GM18499 (cell line): Measurements from ENCODE around the gene OR52W1.

Experiments
- ATAC-seq: cut with Tn5 transposase; IDR thresholded peaks from one replicate; pipeline ENCODE4 v1.9.1; 2021; ENCODE audit warnings: moderate number of reproducible peaks; ENCODE audit not compliant: insufficient read depth, unreplicated experiment

OR52W1 gene, protein sequence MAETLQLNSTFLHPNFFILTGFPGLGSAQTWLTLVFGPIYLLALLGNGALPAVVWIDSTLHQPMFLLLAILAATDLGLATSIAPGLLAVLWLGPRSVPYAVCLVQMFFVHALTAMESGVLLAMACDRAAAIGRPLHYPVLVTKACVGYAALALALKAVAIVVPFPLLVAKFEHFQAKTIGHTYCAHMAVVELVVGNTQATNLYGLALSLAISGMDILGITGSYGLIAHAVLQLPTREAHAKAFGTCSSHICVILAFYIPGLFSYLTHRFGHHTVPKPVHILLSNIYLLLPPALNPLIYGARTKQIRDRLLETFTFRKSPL

DNA sequence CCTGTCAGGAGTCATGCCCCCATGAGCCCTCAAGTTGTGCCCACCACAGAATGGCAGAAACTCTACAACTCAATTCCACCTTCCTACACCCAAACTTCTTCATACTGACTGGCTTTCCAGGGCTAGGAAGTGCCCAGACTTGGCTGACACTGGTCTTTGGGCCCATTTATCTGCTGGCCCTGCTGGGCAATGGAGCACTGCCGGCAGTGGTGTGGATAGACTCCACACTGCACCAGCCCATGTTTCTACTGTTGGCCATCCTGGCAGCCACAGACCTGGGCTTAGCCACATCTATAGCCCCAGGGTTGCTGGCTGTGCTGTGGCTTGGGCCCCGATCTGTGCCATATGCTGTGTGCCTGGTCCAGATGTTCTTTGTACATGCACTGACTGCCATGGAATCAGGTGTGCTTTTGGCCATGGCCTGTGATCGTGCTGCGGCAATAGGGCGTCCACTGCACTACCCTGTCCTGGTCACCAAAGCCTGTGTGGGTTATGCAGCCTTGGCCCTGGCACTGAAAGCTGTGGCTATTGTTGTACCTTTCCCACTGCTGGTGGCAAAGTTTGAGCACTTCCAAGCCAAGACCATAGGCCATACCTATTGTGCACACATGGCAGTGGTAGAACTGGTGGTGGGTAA is at the start of gene OR52W1:
Gene OR52W1, plus strand, starts transcription at position 51 of the 637 bp plus-strand sequence. Its CDS starts 0 bp downstream, at position 51.
- ATAC-seq = no peak

DNA sequence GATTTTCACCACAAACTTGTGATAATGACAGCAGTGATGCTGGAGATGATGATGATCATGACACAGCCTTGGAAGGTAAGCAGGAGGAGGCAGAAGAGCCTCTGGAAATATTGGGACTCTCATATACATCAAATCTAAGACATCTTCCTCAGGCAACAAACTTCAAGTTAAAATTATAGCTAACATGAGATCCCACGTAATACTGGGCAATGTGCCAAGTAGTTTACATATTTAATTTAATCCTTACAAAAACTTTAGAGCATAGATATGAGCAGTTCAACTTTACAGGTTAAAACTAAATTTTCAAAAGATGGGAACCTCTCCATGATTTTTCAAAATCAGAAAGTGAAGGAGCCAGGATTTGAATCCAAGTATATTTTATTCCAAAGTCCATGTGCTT is 47.9 kb upstream of the OR52W1 start:
- ATAC-seq = no peak

DNA sequence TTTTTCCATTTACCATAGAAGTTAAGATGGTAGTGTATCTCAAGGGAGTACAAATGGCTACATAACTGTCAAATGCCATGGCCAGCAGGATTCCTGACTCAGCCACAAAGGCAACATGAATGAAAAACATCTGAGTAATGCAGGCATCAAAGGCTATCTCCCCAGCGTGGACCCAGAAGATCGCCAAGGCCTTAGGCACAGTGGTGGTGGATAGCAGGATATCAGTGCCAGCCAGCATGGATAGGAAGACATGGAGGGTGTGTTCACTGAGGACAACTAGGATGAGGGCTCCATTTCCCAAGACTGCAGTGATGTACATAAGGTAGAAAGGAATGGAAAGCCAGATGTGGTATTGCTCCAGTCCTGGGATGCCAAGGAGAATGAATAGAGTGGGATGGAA is 46.9 kb upstream of the OR52W1 start:
- ATAC-seq = no peak

DNA sequence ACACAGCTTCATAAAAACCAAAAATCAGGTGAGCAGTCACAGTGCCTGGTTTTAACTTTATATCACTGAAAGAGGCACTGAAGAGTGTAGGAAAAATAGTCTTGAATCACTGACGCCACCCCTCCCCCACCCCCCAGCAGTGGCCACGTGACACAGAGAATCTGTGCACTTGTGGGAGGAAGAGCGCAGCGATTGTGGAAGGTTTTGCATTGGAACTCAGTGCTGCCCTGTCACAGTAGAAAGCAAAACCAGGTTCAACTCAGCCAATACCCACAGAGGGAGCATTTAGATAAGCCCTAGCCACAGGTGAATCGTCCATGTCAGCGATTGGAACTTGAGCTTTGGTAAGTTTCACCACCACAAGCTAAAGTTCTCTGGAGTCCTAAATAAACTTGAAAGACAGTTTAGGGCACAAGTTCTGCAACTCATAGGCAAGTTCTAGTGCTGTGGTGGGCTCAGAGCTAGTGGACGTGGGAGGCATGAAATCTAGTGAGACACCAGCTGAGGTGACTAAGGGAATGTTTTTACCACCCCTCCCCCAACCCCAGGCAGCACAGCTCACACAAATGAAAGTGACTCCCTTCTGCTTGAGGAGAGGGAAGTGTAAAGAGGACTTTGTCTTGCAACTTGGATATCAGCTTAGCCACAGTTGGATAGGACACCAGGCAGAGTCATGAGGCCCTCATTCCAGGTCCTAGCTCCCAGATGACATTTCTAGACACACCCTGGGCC is 42.2 kb upstream of the OR52W1 start:
- ATAC-seq = no peak

DNA sequence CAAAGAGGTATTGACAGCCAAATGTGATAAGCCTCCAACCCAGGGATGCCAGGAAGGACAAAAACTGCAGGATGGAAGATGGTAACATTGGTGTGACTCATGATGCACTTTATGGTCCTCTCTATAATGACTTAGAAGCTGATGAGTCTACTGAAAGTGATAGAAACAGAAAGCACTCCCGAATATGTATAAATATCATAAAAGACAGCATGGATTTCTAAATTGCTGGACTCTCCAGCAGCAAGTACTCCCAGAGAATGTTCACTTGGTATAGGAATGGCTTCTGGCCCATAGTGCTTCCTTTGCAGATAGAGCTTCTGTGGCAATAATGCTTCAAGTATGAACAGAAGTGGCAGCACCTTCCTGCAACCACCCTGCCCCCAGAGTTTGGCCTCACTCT is 28.8 kb upstream of the OR52W1 start, which contains the start of gene OR52B2:
Gene OR52B2, minus strand, starts transcription at position 101 of the 400 bp plus-strand sequence. Its CDS starts 0 bp downstream, at position 101.
- no peak for ATAC-seq

DNA sequence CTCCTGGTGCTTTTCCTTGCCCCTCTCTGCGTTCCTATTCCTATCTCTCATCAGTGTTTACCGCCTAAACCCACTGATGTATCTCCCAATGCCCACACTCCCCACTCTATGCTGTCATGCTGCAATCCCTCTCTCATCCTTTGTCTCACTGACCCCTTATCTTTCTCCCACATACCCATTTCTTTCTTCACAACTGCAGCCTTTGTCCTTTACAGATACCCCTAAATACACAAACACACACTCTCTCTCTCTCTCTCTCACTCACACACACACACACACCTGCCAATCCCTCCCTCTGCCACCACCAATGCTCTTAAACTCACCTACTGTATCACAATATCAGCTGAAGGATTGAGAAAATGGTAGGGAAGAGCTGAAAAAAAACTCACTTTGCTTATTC is 23.6 kb upstream of the OR52W1 start:
- ATAC-seq = no peak

DNA sequence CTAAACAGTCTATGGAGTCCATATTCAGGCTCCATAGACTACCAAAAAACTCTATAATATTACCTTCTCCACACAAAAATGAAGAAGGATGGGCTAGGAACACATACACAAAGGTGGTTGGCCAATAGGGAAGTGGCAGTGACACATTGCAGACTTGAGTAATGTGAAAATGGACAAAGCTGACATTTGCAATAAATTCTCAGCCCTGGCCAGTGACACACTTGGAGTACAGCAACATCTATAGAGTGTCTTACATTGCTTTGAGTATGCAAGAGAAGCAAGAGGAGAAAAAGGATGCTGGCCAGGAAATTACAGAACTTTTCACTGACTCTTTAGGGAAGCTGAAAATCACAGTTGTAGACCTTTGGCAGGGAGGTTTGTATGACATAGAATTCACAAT is 7.3 kb upstream of the OR52W1 start:
- no peak for ATAC-seq

DNA sequence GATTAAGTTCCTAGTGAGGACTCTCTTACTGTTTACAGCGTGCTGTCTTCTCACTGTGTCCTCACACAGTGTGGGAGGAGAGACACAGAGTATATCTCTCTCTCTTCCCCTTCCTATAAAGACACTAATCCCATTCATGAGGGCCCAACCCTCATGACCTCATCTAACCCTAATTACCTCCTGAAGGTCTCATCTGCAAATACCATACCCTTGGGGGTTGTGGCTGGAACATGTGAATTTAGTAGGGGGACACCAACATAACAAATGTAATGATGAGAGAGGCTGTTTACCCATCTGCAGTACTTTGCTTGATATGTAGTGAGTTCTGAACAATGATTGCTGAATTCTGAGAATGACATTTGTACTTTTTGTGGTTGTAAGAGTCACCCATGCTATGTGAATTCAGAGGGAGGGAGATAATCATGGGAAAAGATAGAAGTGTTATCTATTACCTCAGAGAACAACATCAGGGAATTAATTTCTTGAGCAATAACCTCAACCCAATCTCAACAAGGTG is 4.9 kb upstream of the OR52W1 start:
- ATAC-seq = no peak

DNA sequence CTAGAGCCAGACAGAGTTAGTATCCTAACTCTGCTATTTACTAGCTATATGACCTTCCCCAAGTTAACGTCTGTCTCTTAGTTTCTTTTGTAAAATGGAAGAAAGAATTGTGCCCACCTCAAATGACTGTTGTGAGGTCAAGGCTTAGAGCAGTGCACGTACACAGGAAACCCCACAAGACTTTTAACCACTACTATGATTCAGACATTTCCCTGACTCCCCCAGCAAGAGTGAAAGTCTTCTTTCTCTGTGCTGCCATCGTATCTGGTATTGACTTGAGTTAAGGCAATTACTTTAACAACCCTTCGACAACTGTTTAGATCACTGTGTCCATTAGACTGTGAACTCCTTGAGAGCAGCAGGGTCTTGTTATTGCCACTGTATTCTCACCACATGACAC is 2.6 kb upstream of the OR52W1 start:
- ATAC-seq = no peak

DNA sequence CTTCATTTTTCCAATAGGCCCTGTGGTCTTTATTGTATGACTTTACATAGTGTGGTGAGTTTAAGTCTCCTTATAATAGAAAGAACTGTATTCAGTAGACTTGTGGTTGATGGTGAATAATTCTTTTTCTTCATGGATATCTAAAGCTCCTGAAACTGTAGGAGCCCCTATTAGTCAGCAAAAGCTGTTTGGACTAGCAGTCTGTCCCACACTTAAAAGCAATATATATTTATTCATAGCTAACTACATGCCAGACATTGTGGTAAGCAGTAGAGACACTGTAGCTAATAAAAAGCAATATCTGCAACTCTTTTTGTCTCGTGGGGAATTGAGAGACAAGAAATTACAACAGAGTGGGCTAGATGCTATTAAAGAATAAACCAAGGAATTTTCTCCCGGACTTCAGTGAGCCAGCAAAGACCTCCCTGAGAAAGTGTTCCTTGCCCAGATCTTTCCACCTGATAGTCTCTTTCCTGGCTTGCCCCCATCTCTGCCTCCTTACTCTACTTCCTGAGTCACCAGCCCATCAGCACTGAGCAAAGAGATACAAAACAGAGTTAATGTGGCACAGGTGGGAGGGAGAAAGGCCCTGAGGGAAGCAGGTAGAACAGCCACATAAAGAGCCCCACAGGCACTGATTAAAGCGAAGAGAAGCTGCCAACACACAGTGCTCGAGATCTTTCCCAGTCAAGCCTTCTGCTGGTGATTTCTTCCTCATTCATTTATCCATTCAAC is 1.4 kb upstream of the OR52W1 start:
- no peak for ATAC-seq

DNA sequence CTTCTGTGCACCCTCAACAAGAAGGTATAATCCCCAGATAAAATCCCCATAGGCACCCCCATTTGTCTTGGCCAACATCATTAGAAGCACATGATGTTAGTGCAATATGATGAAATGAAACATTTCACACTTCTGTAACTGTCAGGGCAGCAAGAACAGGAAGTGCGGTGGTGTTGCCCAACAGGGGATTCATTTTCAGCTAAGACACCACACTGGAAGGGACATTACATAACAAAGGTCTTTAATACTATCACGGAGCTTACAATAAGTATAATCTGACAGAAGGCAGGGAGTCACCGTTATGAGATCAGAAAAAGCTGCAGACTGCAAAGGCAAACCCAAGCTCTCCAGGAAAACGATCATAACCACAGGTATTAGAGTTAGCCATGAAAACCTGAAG is 2.0 kb downstream of the OR52W1 start:
- ATAC-seq = no peak

DNA sequence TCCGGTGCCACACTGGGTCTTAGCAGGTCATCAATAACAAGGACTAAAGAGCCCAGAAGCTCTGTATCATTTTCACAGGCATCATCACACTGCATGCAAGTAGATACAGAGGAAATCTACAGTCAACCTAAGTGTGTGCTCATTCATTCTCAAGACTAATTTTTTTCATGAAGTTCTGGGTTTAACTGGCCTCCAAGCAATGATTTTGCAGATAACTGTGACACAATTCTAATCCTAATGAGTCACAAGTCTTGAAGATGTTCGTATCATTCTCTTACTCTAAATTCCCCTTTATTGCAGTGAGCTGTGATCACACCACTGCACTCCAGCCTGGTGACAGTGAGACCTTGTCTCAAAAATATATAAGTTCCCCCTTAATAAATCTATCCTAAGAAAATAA is 2.5 kb downstream of the OR52W1 start:
- no peak for ATAC-seq

DNA sequence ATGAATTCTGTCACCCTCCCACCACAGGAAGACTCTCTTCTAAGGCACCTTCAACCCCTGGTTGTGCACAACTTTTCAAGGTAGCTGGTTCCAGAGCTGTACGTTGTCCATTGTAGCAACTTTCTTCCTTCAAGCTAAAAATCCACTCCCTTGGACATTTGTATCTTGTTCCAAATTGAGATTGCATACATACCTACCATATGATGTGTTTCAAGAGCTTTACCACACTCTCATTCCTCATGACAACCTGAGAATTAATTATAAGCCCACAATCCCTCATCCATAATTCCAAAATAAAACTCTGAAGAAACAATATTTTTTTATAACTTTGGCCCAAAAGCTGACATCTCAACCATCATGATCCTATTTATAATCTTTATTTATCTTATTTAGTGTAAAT is 3.0 kb downstream of the OR52W1 start:
- ATAC-seq = no peak

DNA sequence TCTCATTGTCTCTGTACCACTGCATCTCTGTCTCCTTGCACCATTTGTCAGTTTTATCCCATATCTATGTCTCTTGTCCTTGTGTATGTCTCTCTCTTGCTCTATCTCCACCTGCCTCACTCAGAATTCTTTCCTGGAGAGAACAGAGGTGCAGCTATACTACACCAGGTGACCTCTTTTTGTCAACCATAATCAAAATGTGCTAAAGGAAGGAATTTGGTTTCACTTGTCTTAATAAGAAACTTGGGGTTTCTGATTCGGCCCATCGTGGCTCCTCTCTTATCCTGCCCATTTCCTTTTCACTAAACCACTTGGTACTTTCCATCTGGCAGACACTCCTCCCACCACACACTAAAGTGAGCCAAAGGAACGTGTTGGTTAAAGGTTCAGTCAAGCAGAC is 4.3 kb downstream of the OR52W1 start:
- no peak for ATAC-seq

DNA sequence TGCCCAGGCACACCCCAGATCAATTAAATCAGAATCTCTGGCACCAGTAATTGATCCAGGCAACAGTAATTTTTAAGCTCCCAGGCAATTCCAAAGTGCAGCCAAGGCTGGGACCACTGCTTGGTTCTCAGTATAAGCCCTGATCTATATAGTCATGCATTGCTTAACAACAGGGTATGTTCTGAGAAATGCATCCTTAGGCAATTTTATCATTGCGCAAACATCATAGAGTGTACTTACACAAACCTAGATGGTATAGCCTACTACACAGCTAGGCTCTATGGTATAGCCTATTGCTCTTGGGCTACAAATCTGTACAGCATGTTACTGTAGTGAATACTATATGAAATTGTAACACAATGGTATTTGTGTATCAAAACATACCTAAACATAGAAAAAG is 5.7 kb downstream of the OR52W1 start:
- ATAC-seq = no peak

DNA sequence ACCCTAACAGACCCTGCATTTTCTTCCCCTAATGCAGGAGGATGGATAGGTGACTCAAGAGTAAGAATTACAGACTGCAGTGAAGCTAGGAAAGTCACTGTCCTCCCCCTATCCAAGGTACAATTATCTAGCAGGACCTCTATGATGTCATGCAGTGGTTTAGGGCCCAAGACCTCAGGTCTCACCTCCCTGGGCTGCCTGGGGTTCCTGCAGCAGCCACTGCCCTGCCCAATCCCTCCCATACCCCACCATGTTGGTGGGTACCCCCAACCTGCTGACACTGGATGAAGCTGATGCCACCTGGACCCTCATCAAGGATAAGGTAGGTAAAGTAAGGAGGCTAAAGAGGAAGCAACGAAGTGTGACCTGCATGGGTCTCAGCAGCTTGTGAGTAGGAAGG is 6.3 kb downstream of the OR52W1 start, which contains the start of gene C11orf42:
Gene C11orf42, plus strand, starts transcription at position 192 of the 400 bp plus-strand sequence. Its CDS starts 59 bp downstream, at position 251.
- ATAC-seq = no peak

DNA sequence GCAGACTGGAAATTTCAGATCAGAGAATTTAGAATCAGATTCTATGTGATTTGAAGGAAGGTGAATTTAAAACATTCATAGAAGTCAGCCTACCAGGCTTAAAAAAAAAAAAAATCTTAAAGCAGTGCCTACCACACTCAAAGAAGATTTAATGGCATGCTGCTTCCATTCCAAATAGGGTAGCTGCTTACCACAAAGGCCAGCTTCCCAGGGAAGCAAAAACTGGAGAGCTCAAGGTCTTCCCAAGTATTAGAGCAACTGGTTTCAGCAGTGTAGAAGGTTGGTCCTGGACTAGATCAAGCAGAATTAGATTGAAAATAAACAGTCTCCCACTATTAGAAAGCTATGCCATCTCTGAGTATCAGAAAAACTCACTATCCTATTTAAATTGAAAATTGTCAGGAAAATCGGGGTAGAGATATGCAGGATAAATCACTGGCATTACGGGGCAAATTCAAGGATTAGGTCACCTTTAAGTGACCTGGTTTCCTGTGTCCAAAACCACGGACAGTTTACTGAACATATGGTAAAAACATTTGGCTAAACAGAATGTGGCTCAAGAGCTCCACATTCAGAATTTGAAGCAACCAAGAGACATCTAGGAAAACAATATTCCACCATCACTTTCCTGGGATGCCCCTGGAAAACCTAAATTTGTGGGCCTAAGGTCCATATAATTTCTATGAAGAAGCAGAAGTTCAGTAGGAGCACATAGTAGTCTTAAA is 7.6 kb downstream of the OR52W1 start:
- no peak for ATAC-seq

DNA sequence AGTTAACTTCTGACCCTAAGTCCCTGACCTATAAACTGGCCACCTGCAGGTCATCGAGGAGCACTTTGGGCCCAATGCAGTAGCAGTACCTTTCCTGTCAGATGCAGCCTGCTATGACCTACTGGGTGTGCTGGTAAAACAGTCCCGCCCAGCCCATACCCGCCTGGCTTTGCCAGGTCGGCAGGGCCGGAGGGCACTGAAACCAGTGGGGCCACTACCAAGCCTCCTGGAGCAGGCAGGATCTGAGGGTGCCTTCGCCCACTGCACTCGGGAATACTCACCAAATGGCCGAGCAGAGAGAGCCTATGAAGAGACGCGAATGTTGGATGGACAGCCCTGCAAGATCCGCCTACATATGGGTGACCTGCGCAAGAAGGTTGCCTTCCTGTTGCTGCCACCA is 10.8 kb downstream of the OR52W1 start:
- ATAC-seq = no peak

DNA sequence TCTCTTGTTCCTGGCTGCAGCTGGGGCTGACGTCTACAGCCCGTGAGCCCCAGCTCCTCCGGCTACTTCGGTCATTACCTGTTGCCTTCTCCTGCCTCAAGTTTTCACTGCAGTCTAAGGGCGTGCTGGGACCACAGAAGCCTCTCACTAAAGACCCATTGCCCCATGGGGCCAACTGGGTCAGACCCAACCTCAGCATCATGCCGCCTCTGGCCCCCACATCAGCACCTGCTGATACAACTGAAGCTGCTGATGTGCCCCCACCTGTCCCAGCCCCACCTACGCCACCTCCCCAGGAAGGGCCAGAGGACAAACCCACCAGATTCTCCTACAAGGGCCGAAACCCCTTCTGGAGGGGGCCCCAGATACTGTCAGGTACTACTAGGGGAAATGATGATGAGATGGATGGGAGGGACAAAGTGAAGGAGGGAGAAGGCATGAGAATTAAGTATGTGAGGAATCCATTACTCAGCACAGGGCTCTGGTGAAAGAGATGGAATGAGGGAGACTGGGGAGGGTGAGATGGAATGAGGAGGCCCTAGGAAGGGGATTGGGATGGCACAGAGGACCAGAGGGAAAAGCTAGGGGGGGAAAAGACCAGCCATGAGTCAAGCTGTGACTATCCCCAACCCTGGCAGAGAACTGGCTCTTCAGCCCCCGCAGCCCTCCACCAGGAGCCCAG is 11.4 kb downstream of the OR52W1 start:
- no peak for ATAC-seq
